Vagina (tissue), 2 donors: Measurements from ENCODE around the gene SERPIND1.

Experiments
- POLR2A ChIP-seq, 2 donors: fragments of 450-650 bp; IDR thresholded peaks; one replicate each; pipeline ENCODE4 v1.6.1; 2017; ENCODE audit warnings: antibody characterized with exemption in 2 of 2, mild to moderate bottlenecking in 2 of 2, moderate library complexity in 2 of 2
- TF ChIP-seq, protein P1 (sequence below), 3 experiments: fragments of 450-650 bp in 2 of 3; fragments of 200-600 bp in 1 of 3; sonication (generic) in 1 of 3; IDR thresholded peaks; one replicate each; pipeline ENCODE4 v1.5.1; 2017 to 2019; ENCODE audit warnings: antibody characterized with exemption in 3 of 3, mild to moderate bottlenecking in 2 of 3, moderate library complexity in 2 of 3

GRCh38 chr22:20747223-20747622 lies 26.7 kb upstream of the SERPIND1 start:
- no peak for TF ChIP-seq POLR2A (IDR thresholded peaks at IDR 0.05)
- TF ChIP-seq, protein P1, sequence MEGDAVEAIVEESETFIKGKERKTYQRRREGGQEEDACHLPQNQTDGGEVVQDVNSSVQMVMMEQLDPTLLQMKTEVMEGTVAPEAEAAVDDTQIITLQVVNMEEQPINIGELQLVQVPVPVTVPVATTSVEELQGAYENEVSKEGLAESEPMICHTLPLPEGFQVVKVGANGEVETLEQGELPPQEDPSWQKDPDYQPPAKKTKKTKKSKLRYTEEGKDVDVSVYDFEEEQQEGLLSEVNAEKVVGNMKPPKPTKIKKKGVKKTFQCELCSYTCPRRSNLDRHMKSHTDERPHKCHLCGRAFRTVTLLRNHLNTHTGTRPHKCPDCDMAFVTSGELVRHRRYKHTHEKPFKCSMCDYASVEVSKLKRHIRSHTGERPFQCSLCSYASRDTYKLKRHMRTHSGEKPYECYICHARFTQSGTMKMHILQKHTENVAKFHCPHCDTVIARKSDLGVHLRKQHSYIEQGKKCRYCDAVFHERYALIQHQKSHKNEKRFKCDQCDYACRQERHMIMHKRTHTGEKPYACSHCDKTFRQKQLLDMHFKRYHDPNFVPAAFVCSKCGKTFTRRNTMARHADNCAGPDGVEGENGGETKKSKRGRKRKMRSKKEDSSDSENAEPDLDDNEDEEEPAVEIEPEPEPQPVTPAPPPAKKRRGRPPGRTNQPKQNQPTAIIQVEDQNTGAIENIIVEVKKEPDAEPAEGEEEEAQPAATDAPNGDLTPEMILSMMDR (IDR thresholded peaks at IDR 0.05) = no peak
